OCI-LY3 (cell line): ENCODE results near the gene FNDC11.

Experiments used
- H2AFZ ChIP-seq: fragments of 200-600, 300-600 bp; shearing (Covaris generic); 2 replicates; pipeline ENCODE4 v1.6.0; 2014; ENCODE audit warnings: antibody characterized with exemption, low read depth, low read length
- H3K27ac ChIP-seq: fragments of 200-600, 300-600 bp; sonication (generic); 2 replicates; pipeline ENCODE4 v1.5.1; 2014; ENCODE audit warnings: mild to moderate bottlenecking, low read length, moderate library complexity, mixed read lengths
- H3K27me3 ChIP-seq: fragments of 200-600, 300-600 bp; sonication (generic); 2 replicates; pipeline ENCODE4 v1.6.1; 2014; ENCODE audit warnings: low read depth, low read length, mixed read lengths
- H3K36me3 ChIP-seq: fragments of 200-600, 300-600 bp; sonication (generic); replicated peaks from 2 replicates; pipeline ENCODE3; 2014; ENCODE audit warnings: low read depth, low read length, mixed read lengths
- H3K4me1 ChIP-seq: fragments of 300-600, 200-600 bp; sonication (generic); 2 replicates; pipeline ENCODE4 v1.6.1; 2014; ENCODE audit warnings: low read length, mixed read lengths
- H3K4me2 ChIP-seq: fragments of 200-600, 300-600 bp; sonication (generic); 2 replicates; pipeline ENCODE4 v1.6.1; 2014; ENCODE audit warnings: low read length, mixed read lengths
- H3K4me3 ChIP-seq: fragments of 300-600, 200-600 bp; sonication (generic); 2 replicates; pipeline ENCODE4 v1.5.1; 2014; ENCODE audit warnings: antibody characterized with exemption, mild to moderate bottlenecking, low read length, moderate library complexity
- H3K79me2 ChIP-seq: fragments of 300-600, 200-600 bp; shearing (Covaris generic); 2 replicates; pipeline ENCODE4 v1.6.1; 2014; ENCODE audit warnings: mild to moderate bottlenecking, low read length, mixed read lengths
- H3K9ac ChIP-seq: fragments of 300-600, 200-600 bp; shearing (Covaris generic); 2 replicates; pipeline ENCODE4 v1.6.0; 2014; ENCODE audit warnings: mild to moderate bottlenecking, low read length, moderate library complexity
- H3K9me3 ChIP-seq: fragments of 200-600, 300-600 bp; shearing (Covaris generic); 2 replicates; pipeline ENCODE4 v1.6.1; 2014; ENCODE audit warnings: low read length, mixed read lengths; ENCODE audit not compliant: insufficient read depth
- H4K20me1 ChIP-seq: fragments of 200-600, 300-600 bp; sonication (generic); 2 replicates; pipeline ENCODE4 v1.6.1; 2016; ENCODE audit warnings: low read length, mixed read lengths; ENCODE audit not compliant: insufficient read depth
- EZH2phosphoT487 ChIP-seq: fragments of 200-600 bp; shearing (Covaris generic); IDR thresholded peaks from 2 replicates; pipeline ENCODE4 v1.6.1; 2018; ENCODE audit warnings: antibody characterized with exemption, mixed run types, low read depth
- TF ChIP-seq, protein P1 (sequence below): fragments of 200-600, 300-600 bp; sonication (generic); IDR thresholded peaks from 2 replicates; pipeline ENCODE4 v1.5.1; 2014; ENCODE audit warnings: antibody characterized with exemption, low read length, low read depth

The FNDC11 gene

DNA sequence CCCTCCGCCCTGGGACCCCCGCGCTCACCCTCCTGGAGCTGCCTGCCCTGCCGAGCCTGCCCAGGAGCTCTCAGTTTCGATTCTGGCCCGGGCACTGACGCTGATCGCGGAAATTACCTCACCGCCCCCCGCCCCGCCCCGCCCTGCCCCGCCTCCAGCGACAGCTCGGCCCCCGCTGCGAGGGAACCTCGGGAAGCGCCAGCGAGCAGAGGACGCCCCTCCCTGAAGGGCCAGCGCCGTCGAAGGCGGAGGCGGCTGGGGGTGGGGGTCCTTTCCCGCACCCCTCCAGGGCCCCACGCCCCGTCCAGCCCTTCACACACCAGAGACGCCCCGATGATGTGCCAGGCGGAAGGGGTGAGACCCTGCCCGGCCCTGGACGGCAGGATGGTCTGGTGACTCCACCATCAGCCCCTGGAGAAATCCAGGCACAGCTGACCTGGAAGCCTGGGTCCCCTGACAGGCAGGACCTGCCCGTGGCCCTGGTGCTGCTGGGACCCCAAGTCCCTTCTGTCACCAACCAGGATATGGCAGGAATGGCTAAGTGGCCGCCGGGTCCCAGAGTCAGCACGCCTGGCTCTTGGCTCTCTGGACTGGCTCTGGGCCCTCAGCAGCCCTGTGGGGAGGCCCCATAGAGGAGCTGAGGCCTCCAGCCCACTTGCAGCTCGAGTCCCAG lies 20.3 kb downstream of the FNDC11 start, which contains the start of gene HELZ2:
Gene HELZ2, minus strand, starts transcription at position 84 of the 673 bp plus-strand sequence. CDS start 1,854 bp downstream, outside the sequence.
- no peaks in the 10 kb centered on the region for H3K9me3 ChIP-seq
- H3K4me3 ChIP-seq, result peak within 1 kb of the TSS; percentile 84
- H3K79me2 ChIP-seq, result no peaks in the 10 kb centered on the region
- H3K4me2 ChIP-seq, result peak within 1 kb of the TSS; percentile 98
- H4K20me1 ChIP-seq, result peaks cover 17% of the 10 kb centered on the region
- H3K27me3 ChIP-seq, result peaks cover 63% of the 10 kb centered on the region
- peak within 1 kb of the TSS; percentile 37; the same call in 1 of the 2 replicates for H2AFZ ChIP-seq
- TF ChIP-seq, protein P1, sequence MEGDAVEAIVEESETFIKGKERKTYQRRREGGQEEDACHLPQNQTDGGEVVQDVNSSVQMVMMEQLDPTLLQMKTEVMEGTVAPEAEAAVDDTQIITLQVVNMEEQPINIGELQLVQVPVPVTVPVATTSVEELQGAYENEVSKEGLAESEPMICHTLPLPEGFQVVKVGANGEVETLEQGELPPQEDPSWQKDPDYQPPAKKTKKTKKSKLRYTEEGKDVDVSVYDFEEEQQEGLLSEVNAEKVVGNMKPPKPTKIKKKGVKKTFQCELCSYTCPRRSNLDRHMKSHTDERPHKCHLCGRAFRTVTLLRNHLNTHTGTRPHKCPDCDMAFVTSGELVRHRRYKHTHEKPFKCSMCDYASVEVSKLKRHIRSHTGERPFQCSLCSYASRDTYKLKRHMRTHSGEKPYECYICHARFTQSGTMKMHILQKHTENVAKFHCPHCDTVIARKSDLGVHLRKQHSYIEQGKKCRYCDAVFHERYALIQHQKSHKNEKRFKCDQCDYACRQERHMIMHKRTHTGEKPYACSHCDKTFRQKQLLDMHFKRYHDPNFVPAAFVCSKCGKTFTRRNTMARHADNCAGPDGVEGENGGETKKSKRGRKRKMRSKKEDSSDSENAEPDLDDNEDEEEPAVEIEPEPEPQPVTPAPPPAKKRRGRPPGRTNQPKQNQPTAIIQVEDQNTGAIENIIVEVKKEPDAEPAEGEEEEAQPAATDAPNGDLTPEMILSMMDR, result no peak
- no peak for TF ChIP-seq EZH2phosphoT487
- H3K4me1 ChIP-seq, result peaks cover 13% of the 10 kb centered on the region; the same call in 1 of the 2 replicates
- H3K9ac ChIP-seq, result peak within 1 kb of the TSS; percentile 70
- no peaks in the 10 kb centered on the region for H3K36me3 ChIP-seq
- no peak within 1 kb of the TSS for H3K27ac ChIP-seq

DNA sequence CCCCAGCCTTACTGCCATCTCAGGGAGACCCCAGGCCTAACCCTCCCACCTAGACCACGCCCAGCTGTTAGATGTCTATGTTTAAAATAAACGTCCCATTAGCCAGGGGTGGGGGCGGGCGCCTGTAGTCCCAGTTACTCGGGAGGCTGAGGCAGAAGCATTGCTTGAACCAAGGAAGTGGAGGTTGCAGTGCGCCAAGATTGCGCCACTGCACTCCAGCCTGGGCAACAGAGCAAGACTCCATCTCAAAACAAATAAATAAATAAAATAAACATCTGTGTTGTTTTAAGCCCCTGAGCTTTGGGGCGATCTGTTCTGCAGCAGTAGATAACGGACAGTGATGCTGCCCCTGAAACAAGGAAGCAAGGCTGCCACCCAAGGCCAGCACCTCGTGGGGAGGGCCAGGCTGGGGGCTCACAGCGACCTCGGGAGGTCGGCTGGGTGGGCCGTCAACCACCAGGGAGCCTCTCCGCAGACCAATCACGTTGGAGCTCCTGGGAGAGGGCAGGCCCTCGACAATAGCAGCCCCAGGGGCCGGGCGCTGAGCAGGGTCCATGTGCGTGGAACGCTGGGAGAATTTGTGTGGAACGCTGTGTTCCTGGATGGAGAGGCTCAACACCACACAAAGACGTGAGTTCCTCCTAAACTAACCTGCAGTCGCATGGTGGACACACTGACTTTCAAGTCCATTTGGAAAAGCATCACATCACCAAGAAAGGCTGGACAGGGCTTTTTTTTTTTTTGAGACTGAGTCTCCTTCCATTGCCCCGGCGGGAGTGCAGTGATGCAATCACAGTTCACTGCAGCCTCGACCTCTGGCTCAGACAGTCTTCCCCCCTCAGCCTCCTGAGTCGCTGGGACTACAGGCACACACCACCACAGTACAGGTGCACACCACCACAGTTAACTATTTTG lies 21.1 kb downstream of the FNDC11 start:
- Histone ChIP-seq H3K4me1 (peaks cover 9% of the 10 kb centered on the region; the same call in 1 of the 2 replicates), H3K27ac (no peak overlapping the region), H3K36me3 (no peaks in the 10 kb centered on the region), H2AFZ (no peak overlapping the region), H3K4me2 (peak overlapping the region; percentile 78), H3K4me3 (peak overlapping the region; percentile 84), H3K9ac (no peak overlapping the region), H3K27me3 (peaks cover 63% of the 10 kb centered on the region), H4K20me1 (peaks cover 11% of the 10 kb centered on the region), H3K9me3 (no peaks in the 10 kb centered on the region), H3K79me2 (no peaks in the 10 kb centered on the region)
- no peak for TF ChIP-seq EZH2phosphoT487
- TF ChIP-seq, protein P1, result no peak

DNA sequence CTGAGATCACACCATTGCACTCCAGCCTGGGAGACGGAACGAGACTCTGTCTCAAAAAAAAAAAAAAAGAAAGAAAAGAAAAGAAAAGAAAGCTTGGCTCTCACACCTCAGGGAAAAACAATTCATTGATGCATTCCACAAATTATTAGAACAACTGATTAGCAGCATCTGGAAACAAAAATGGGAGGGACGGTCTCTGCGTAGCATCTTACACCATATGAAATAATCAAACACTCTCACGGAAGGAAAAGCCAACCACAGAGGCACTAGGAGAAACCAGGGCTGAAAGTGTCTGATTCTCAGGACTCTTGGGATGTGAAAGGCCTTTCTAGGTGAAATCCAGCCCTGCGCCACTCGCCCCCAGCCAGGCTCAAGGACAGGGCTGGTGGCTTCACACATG lies 22.4 kb downstream of the FNDC11 start:
- Histone ChIP-seq H3K9ac (no peak overlapping the region), H3K4me2 (no peak overlapping the region), H2AFZ (no peak overlapping the region), H3K27me3 (peaks cover 56% of the 10 kb centered on the region), H3K27ac (no peak overlapping the region), H3K9me3 (no peaks in the 10 kb centered on the region), H3K4me3 (no peak overlapping the region), H3K79me2 (no peaks in the 10 kb centered on the region), H3K36me3 (no peaks in the 10 kb centered on the region), H4K20me1 (peaks cover 8% of the 10 kb centered on the region), H3K4me1 (peaks cover 9% of the 10 kb centered on the region; the same call in 1 of the 2 replicates)
- TF ChIP-seq EZH2phosphoT487, result no peak
- TF ChIP-seq, protein P1, result no peak

DNA sequence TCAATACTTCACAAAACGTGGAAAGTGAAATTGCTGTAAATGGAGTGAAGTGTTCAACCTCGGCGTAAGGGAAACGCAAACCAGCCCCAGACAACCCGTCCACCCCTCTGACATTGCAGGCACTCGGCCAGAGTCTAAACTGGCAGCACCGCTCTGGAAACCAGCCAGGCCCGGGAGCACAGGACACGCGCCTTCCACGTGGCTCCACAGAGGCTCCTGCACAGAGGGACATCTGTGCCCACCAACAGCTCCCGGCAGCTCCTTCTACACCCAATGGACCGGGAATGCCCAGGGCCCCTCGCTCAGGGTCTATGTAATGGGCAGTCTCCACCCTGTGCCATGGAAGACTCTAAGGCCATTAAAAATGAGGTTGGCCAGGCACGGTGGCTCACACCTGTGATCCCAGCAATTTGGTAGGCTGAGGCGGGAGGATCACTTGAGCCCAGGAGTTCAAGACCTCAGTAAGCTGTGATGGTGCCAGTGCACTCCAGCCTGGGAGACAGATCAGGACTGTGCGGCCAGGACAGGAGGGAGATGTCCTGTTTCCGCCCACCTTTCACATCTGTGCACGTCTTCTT lies 23.4 kb downstream of the FNDC11 start:
- H3K79me2 ChIP-seq, result no peaks in the 10 kb centered on the region
- H3K9ac ChIP-seq, result no peak overlapping the region
- H2AFZ ChIP-seq, result no peak overlapping the region

More for the DNA sequence above, 23.4 kb downstream of the FNDC11 start:
- H3K4me2 ChIP-seq, result no peak overlapping the region
- no peaks in the 10 kb centered on the region for H3K36me3 ChIP-seq
- TF ChIP-seq, protein P1, result no peak
- no peak for TF ChIP-seq EZH2phosphoT487
- no peaks in the 10 kb centered on the region for H3K9me3 ChIP-seq
- no peak overlapping the region for H3K4me3 ChIP-seq
- no peak overlapping the region for H3K27ac ChIP-seq
- H4K20me1 ChIP-seq, result 0 out of 2 replicates have a peak, but pooled peaks cover under 1% of the 10 kb centered on the region
- peaks cover 9% of the 10 kb centered on the region; the same call in 1 of the 2 replicates for H3K4me1 ChIP-seq
- H3K27me3 ChIP-seq, result peaks cover 48% of the 10 kb centered on the region
